ENCODE measurements around the gene ZNF865.

ZNF865 gene

GRCh38 chr19:55663846-55664536 is 58.5 kb downstream of the ZNF865 start:
- DNase-seq, result no peak

DNA sequence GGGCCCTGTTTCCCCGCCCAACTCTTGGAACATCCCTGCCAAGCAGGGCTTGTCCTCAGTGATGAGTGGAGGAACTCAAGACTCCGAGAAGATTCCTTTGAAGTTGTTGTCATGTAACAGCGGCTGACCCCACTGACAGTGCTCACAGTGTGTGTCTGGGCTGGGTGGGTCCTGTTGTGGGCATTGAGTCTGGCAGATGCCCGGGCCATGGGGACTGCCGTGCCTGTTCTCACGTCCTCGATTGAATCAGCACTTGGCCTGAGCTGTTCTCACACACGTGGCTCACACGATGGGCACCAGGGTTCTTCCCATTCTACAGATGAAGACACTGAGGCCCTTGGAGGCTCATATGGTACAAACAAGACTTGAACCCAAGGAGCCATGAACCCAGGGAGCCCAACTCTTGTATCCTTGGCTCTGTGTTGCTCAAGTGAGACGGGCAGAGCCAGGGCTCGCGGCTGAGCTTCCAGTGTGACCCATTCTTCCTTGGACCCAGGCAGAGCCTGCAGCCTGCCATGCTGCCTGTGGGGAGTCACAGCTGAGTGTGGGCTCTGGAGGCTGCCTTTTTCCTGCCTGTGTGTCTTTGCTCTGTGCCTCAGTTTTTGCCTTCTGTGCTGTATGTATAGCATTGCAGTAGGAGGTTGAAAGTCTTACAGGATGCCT is 61.0 kb downstream of the ZNF865 start:
- DNase-seq, result no peak
